K562 (cell line): ENCODE measurements around the gene SLC2A4. TPM values are rescaled to one million over a fixed set of nuclear protein-coding genes. Genes with fewer than 3 reads are reported as not detected.

ENCODE experiments used
- ATAC-seq: fragments of 200-7000 bp; cut with Tn5 transposase; 3 replicates; pipeline ENCODE4 v1.9.1; 2020; ENCODE audit warnings: moderate library complexity
- Bru-seq: library from RNA; stranded (reverse); fragments of 400-500 nt; gene quantifications from one replicate; lab custom pipeline; 2021; lab: Mats Ljungman, UMichigan
- BruChase-seq, 2 experiments: library from RNA; stranded (reverse); fragments of 400-500 nt; gene quantifications; one replicate each; lab custom pipeline; 2021; lab: Mats Ljungman, UMichigan
- BruUV-seq: library from RNA; stranded (reverse); fragments of 400-500 nt; replicated peaks from 2 replicates; lab custom pipeline; 2021; lab: Mats Ljungman, UMichigan
- CTCF ChIA-PET: fragments of 300-600 bp; formaldehyde crosslinking; extraction: SDS; loops from one replicate; lab custom pipeline; 2021; ENCODE audit warnings: low intra/inter-chr PET ratio; lab: Yijun Ruan, JAX
- POLR2A ChIA-PET: fragments of 300-600, 350-650 bp; sonication (Branson Sonifier 250); formaldehyde crosslinking; extraction: SDS; loops from one replicate; lab custom pipeline; 2021; ENCODE audit warnings: antibody characterized with exemption, inconsistent platforms; lab: Yijun Ruan, JAX
- DNase-seq, 4 experiments: peaks; one replicate each; pipeline versions ENCODE4 v3.0.0 to v3.0.0-alpha.2; 2011 to 2018; ENCODE audit warnings: low spot score in 3 of 4, mixed read lengths in 3 of 4; ENCODE audit errors: extremely low read depth in 1 of 4
- FAIRE-seq: peaks from 2 replicates; lab custom pipeline; 2011; peaks lifted over from hg19 to GRCh38; lab: Jason Lieb, UNC
- H2AFZ ChIP-seq: 2 replicates; pipeline ENCODE4 v1.6.0; 2011; ENCODE audit warnings: low read depth, low read length, control low read depth, inconsistent platforms
- H3K27ac ChIP-seq: fragments of 200-600 bp; 3 replicates; pipeline ENCODE4 v1.8.0; 2011; ENCODE audit warnings: low read depth, mild to moderate bottlenecking, control low read depth, inconsistent platforms, low read length, moderate library complexity, mixed read lengths; ENCODE audit errors: extremely low read depth
- H3K27me3 ChIP-seq, 2 experiments: fragments of 300-600 bp in 1 of 2; 2 replicates in 1 of 2; 3 replicates in 1 of 2; pipeline versions ENCODE4 v1.6.0 to v1.8.0; 2011; ENCODE audit warnings: inconsistent platforms in 2 of 2, low read length in 2 of 2, mild to moderate bottlenecking in 1 of 2, mixed read lengths in 1 of 2, moderate library complexity in 1 of 2; ENCODE audit not compliant: control insufficient read depth in 2 of 2, insufficient read depth in 2 of 2
- H3K36me3 ChIP-seq: fragments of 300-600 bp; 3 replicates; pipeline ENCODE4 v1.8.0; 2011; ENCODE audit warnings: mild to moderate bottlenecking, low read length, inconsistent platforms; ENCODE audit not compliant: control insufficient read depth, insufficient read depth
- H3K4me1 ChIP-seq, 2 experiments: fragments of 200-600 bp in 1 of 2; replicated peaks in 1 of 2; 2 replicates in 1 of 2; 3 replicates in 1 of 2; pipeline versions ENCODE4 v1.5.1 to v1.8.0; 2011; ENCODE audit warnings: inconsistent platforms in 2 of 2, low read length in 2 of 2, mild to moderate bottlenecking in 1 of 2, mixed read lengths in 1 of 2, moderate library complexity in 1 of 2; ENCODE audit not compliant: control insufficient read depth in 2 of 2, insufficient read depth in 2 of 2
- H3K4me2 ChIP-seq: 2 replicates; pipeline ENCODE4 v1.6.1; 2011; ENCODE audit warnings: low read length, control low read depth, inconsistent platforms, mixed read lengths; ENCODE audit not compliant: insufficient read depth
- H3K4me3 ChIP-seq: fragments of 200-600 bp; sonication (generic), shearing (Covaris generic); 2 replicates; pipeline ENCODE4 v1.5.1; 2016; ENCODE audit warnings: control low read depth, inconsistent platforms
- H3K79me2 ChIP-seq: fragments of 200-600 bp; 3 replicates; pipeline ENCODE4 v1.8.0; 2011; ENCODE audit warnings: low read length, inconsistent platforms; ENCODE audit not compliant: control insufficient read depth, insufficient read depth
- H3K9ac ChIP-seq, 2 experiments: 2 replicates each; pipeline versions ENCODE4 v1.6.0 to v1.6.1; 2011; ENCODE audit warnings: low read depth in 2 of 2, low read length in 2 of 2, control low read depth in 1 of 2, inconsistent platforms in 1 of 2, mild to moderate bottlenecking in 1 of 2, mixed read lengths in 1 of 2; ENCODE audit not compliant: insufficient read depth in 1 of 2
- H3K9me1 ChIP-seq: one replicate; pipeline ENCODE4 v1.6.0; 2011; ENCODE audit warnings: inconsistent platforms, mild to moderate bottlenecking, low read length, moderate library complexity; ENCODE audit not compliant: control insufficient read depth, insufficient read depth
- H3K9me3 ChIP-seq: replicated peaks from 2 replicates; pipeline ENCODE4 v1.5.1; 2011; ENCODE audit warnings: low read depth, low read length, inconsistent platforms; ENCODE audit not compliant: control insufficient read depth, insufficient read depth
- H4K20me1 ChIP-seq: replicated peaks from 2 replicates; pipeline ENCODE4 v1.6.1; 2011; ENCODE audit warnings: low read length, inconsistent platforms, mixed read lengths; ENCODE audit not compliant: control insufficient read depth, insufficient read depth
- BHLHE40 ChIP-seq: IDR thresholded peaks from 2 replicates; pipeline ENCODE4 v1.6.1; 2011; ENCODE audit warnings: low read length, improper control_type of control experiment
- EP400 ChIP-seq: fragments of 450-650 bp; IDR thresholded peaks from 2 replicates; pipeline ENCODE4 v1.6.1; 2017; ENCODE audit warnings: antibody characterized with exemption, mild to moderate bottlenecking, moderate library complexity
- HDAC1 ChIP-seq, 2 experiments: fragments of 450-650 bp; IDR thresholded peaks; 2 replicates each; pipeline ENCODE4 v1.6.1; 2016 to 2017; ENCODE audit warnings: inconsistent platforms in 1 of 2, mild to moderate bottlenecking in 1 of 2, moderate library complexity in 1 of 2
- MEF2A ChIP-seq: IDR thresholded peaks from 2 replicates; pipeline ENCODE4 v1.6.1; 2011; ENCODE audit warnings: low read depth, mild to moderate bottlenecking, low read length, moderate library complexity; ENCODE audit not compliant: control insufficient read depth
- MEF2D ChIP-seq: conservative IDR thresholded peaks from 2 replicates; pipeline ENCODE4 v1.6.1; 2016; ENCODE audit warnings: low read depth, missing genetic modification characterization, missing compliant biosample characterization
- MNT ChIP-seq, 2 experiments: fragments of 450-650 bp; conservative IDR thresholded peaks; 2 replicates each; pipeline ENCODE4 v1.6.1; 2017; ENCODE audit warnings: mild to moderate bottlenecking in 2 of 2, moderate library complexity in 2 of 2
- MXI1 ChIP-seq: IDR thresholded peaks from 2 replicates; pipeline ENCODE4 v1.6.1; 2011; ENCODE audit warnings: low read depth, mild to moderate bottlenecking, improper control_type of control experiment, low read length
- POLR2A ChIP-seq: fragments of 450-650 bp; conservative IDR thresholded peaks from 2 replicates; pipeline ENCODE4 v1.6.1; 2016
- SIN3A ChIP-seq, 2 experiments: fragments of 150-350 bp in 1 of 2; IDR thresholded peaks; 2 replicates each; pipeline ENCODE4 v1.6.1; 2011 to 2016; ENCODE audit warnings: borderline replicate concordance in 2 of 2, low read depth in 2 of 2, low read length in 2 of 2, mild to moderate bottlenecking in 2 of 2, moderate library complexity in 2 of 2; ENCODE audit not compliant: control insufficient read depth in 1 of 2
- SP1 ChIP-seq: sonication (generic); formaldehyde crosslinking; IDR thresholded peaks from 2 replicates; pipeline ENCODE4 v1.8.1; 2022; ENCODE audit warnings: mild to moderate bottlenecking, missing genetic modification reagents
- TCF7 ChIP-seq: sonication (generic); IDR thresholded peaks from 2 replicates; pipeline ENCODE4 v1.6.1; 2016; ENCODE audit warnings: antibody characterized with exemption, borderline replicate concordance
- TEAD4 ChIP-seq, 2 experiments: sonication (generic) in 1 of 2; formaldehyde crosslinking in 1 of 2; IDR thresholded peaks; 2 replicates each; pipeline versions ENCODE4 v1.6.1 to v1.8.0; 2012 to 2022; ENCODE audit warnings: borderline replicate concordance in 1 of 2, inconsistent platforms in 1 of 2, low read length in 1 of 2, mild to moderate bottlenecking in 1 of 2, missing genetic modification reagents in 1 of 2
- ZFPM2 ChIP-seq: fragments of 250-450 bp; sonication (Bioruptor Pico); IDR thresholded peaks from 2 replicates; pipeline ENCODE4 v1.5.1; 2022; ENCODE audit warnings: mild to moderate bottlenecking
- WGBS: fragments of 100-300 bp; shearing (Covaris generic); methylation state at CpG from one replicate; pipeline ENCODE4 v1.1.6; 2016; ENCODE audit warnings: low coverage, mixed read lengths; ENCODE audit not compliant: insufficient coverage; ENCODE audit errors: missing lambda C conversion rate; 5-methylcytosine and 5-hydroxymethylcytosine counted together
- in situ Hi-C: fragments of 300-500 bp; cut with MboI; formaldehyde crosslinking; loops from 4 replicates; pipeline ENCODE4 v1.15.0; 2018; ENCODE audit warnings: inconsistent platforms, mixed read lengths
- intact Hi-C: fragments of 100-400 bp; cut with micrococcal nuclease; formaldehyde crosslinking; loops from 2 replicates; pipeline ENCODE4 v1.14.2; 2022
- long read RNA-seq, 3 experiments: library from polyadenylated mRNA in 2 of 3; library from RNA in 1 of 3; unstranded in 2 of 3; stranded (forward) in 1 of 3; transcript quantifications; one replicate each; pipeline ENCODE4 v2.0.0, GENCODE V29; 2019 to 2022
- polyA minus RNA-seq, 3 experiments: library from RNA; depleted of rRNA, polyadenylated mRNA; stranded (reverse); fragments of >200 nt; gene quantifications; 2 replicates each; pipeline ENCODE4 v1.2.3, GENCODE V29; 2011
- polyA plus RNA-seq, 8 experiments: library from polyadenylated mRNA; depleted of rRNA in 4 of 8; stranded (reverse) in 5 of 8; unstranded in 3 of 8; fragments of >200 nt; fragmentation: Nextera tagmentation in 2 of 8; fragmentation: Illumina TruSeq in 1 of 8; extraction: Ambion mirVana in 2 of 8; extraction: Trizol in 1 of 8; gene quantifications; 2 replicates each; pipeline versions ENCODE4 v1.2.1 to v1.2.3, GENCODE V29; 2011 to 2014; ENCODE audit warnings: inconsistent platforms in 1 of 8, missing spikeins in 1 of 8
- total RNA-seq, 7 experiments: library from RNA; depleted of rRNA in 6 of 7; stranded (reverse); fragments of >200 nt in 6 of 7; fragmentation: Illumina TruSeq in 2 of 7; extraction: Trizol in 2 of 7; gene quantifications; 2 replicates each; pipeline versions ENCODE4 v1.2.1 to v1.2.3, GENCODE V29; 2011 to 2021; ENCODE audit warnings: low replicate concordance in 1 of 7

SLC2A4 gene
- 3.8 and 10.8 TPM in 2 replicates for total RNA-seq (2011; cell fraction: chromatin; rRNA removed; ENCODE audit: low replicate concordance)
- 9.5 and 9.9 TPM in 2 replicates for total RNA-seq (2011; cell fraction: nucleolus; rRNA removed)
- 6.2 and 7.4 TPM in 2 replicates for total RNA-seq (2011; cell fraction: nucleoplasm; rRNA removed)
- 1.8 and 2.5 TPM in 2 replicates for total RNA-seq (2014; rRNA removed)
- total RNA-seq (2014; rRNA removed; fragmentation: Illumina TruSeq; extraction: Trizol): 0.80 and 0.89 TPM in 2 replicates
- 0.57 and 0.83 TPM in 2 replicates for total RNA-seq (2015; rRNA removed; fragmentation: Illumina TruSeq; extraction: Trizol)
- total RNA-seq (2021): 3.4 and 3.5 TPM in 2 replicates
- polyA plus RNA-seq (2011; rRNA removed): 0.74 and 1.6 TPM in 2 replicates
- 1.6 and 2.5 TPM in 2 replicates for polyA plus RNA-seq (2011; cell fraction: cytosol; rRNA removed)
- 7.2 and 7.5 TPM in 2 replicates for polyA plus RNA-seq (2011; cell fraction: nucleus; rRNA removed)
- polyA plus RNA-seq (2012): 0.54 and 0.90 TPM in 2 replicates
- 1.8 and 1.9 TPM in 2 replicates for polyA plus RNA-seq (2014; fragmentation: Illumina TruSeq; extraction: Trizol)
- 1 to 10 TPM; 1.0 to 1.6 TPM for polyA plus RNA-seq (2014; fragmentation: Nextera tagmentation; extraction: Ambion mirVana)
- 1.5 and 2.6 TPM in 2 replicates for polyA plus RNA-seq (2014; rRNA removed)
- 0.88 and 0.99 TPM in 2 replicates for polyA minus RNA-seq (2011; rRNA and poly(A)+ RNA removed)
- polyA minus RNA-seq (2011; cell fraction: cytosol; rRNA and poly(A)+ RNA removed): 1.0 and 1.5 TPM in 2 replicates
- 2.8 and 3.2 TPM in 2 replicates for polyA minus RNA-seq (2011; cell fraction: nucleus; rRNA and poly(A)+ RNA removed)
- Bru-seq, nascent RNA: percentile 61 among the genes with signal in this experiment
- percentile 35 among the genes with signal in this experiment for BruChase-seq, experiment 1, labeled RNA remaining after a 2-hour chase
- percentile 33 among the genes with signal in this experiment for BruChase-seq, experiment 2, labeled RNA remaining after a 6-hour chase
- long read RNA-seq, experiment 1, partial matches to known transcripts: 1 of 6 reads
- long read RNA-seq, experiment 1, other reads (novel, unspliced or antisense): 3 of 6 reads
- long read RNA-seq, experiment 2, partial matches to known transcripts: 0 of 1 reads
- long read RNA-seq, experiment 2, other reads (novel, unspliced or antisense): 0 of 1 reads
- long read RNA-seq, experiment 3, partial matches to known transcripts: 0 of 1 reads
- long read RNA-seq, experiment 3, other reads (novel, unspliced or antisense): 1 of 1 reads

GRCh38 chr17:7281074-7281952 is at the start of gene SLC2A4:
Gene SLC2A4, plus strand, starts transcription at chr17:7281718. Its CDS starts 217 bp downstream, at chr17:7281935.
- Histone ChIP-seq H4K20me1 (no peaks in the 10 kb centered on the region; the same call in 1 of the 2 replicates), H3K4me2 (peak within 1 kb of the TSS; percentile 84), H3K36me3 (0 out of 3 replicates have a peak, but pooled peaks cover 3% of the 10 kb centered on the region), H3K4me1 (peaks cover 15 to 44% of the 10 kb centered on the region in 2 experiments; a peak in 4 of 5 replicates), H2AFZ (peak within 1 kb of the TSS; percentile 91), H3K27ac (peak within 1 kb of the TSS; percentile 74), H3K4me3 (peak within 1 kb of the TSS; percentile 65), H3K27me3 (no peaks in the 10 kb centered on the region), H3K9me1 (no peaks in the 10 kb centered on the region), H3K9me3 (no peaks in the 10 kb centered on the region), H3K9ac (peak within 1 kb of the TSS; percentile 65 to 97), H3K79me2 (no peaks in the 10 kb centered on the region; the same call in 2 of the 3 replicates)
- BruUV-seq: no TSS peak
- peak; percentile 94 for FAIRE-seq
- intact Hi-C loops (loop anchor here (2.0 to 5.0 kb wide), 2 partner anchors 44 to 63 kb away; partner anchors contain the start of gene PHF23), in situ Hi-C loops (loop anchor here (5.0 kb wide), 1 partner anchor 61 kb away; no protein-coding TSS in a partner anchor)
- ChIA-PET POLR2A (interaction anchor here (0.6 to 1.8 kb wide), 6 partner anchors 13 to 875 kb away, joined by 3 to 6 read pairs (median 4); no protein-coding TSS in a partner anchor), CTCF (interaction anchor here (2.1 to 2.3 kb wide), 2 partner anchors 15 to 64 kb away, joined by 19 to 32 read pairs; no protein-coding TSS in a partner anchor)
- 0% methylated on average over 37 of the region's 71 CpGs for WGBS
- peak; percentile 90 for ATAC-seq
- DNase-seq: peak; percentile 96 to 98 (median 97)
- peak; percentile 74 for TF ChIP-seq MEF2A
- TF ChIP-seq EP400: peak; percentile 40; the same call in 1 of the 2 replicates
- TF ChIP-seq BHLHE40: peak; percentile 53
- TF ChIP-seq MEF2D (tag): peak; percentile 65; the same call in 1 of the 2 replicates
- no peak for TF ChIP-seq TEAD4 (IDR thresholded peaks at IDR 0.05; ENCODE audit: low read length)
- TF ChIP-seq TEAD4 (CRISPR knock-in tag; IDR thresholded peaks at IDR 0.05; ENCODE audit: borderline replicate concordance): 0 out of 2 replicates have a peak, but pooled peaks have one; percentile 17
- 0 out of 2 replicates have a peak, but pooled peaks have one; percentile 65 for TF ChIP-seq TCF7
- peak; percentile 80; a peak in 2 of 4 replicates for TF ChIP-seq SIN3A (IDR thresholded peaks at IDR 0.05; ENCODE audit: borderline replicate concordance in 2 of 2, control insufficient read depth in 1 of 2, low read depth in 2 of 2, low read length in 2 of 2)
- TF ChIP-seq ZFPM2 (CRISPR knock-in tag): 0 out of 2 replicates have a peak, but pooled peaks have one; percentile 57
- TF ChIP-seq MNT (conservative IDR thresholded peaks at IDR 0.05): peak; percentile 98 to 99
- TF ChIP-seq MXI1: peak; percentile 84
- peak; percentile 58; the same call in 1 of the 2 replicates for TF ChIP-seq SP1 (CRISPR knock-in tag)
- 0 out of 2 replicates have a peak, but pooled peaks have one; percentile 29 for TF ChIP-seq POLR2A
- TF ChIP-seq HDAC1 (IDR thresholded peaks at IDR 0.05): peak in 1 of 2 experiments; percentile 68; a peak in 2 of 4 replicates
